Suprapubic skin (tissue), 3 donors: ENCODE results near the gene MEX3D.

Experiments
- POLR2AphosphoS5 ChIP-seq, 3 donors: sonication (generic); formaldehyde crosslinking; IDR thresholded peaks; one replicate each; pipeline ENCODE4 v1.6.1; 2017; ENCODE audit warnings: antibody characterized with exemption in 3 of 3
- TF ChIP-seq, protein P1 (sequence below), 2 donors: fragments of 200-600 bp in 1 of 2; fragments of 450-650 bp in 1 of 2; sonication (generic) in 1 of 2; IDR thresholded peaks; one replicate each; pipeline ENCODE4 v1.5.1; 2016 to 2019; ENCODE audit warnings: antibody characterized with exemption in 2 of 2, mild to moderate bottlenecking in 1 of 2, moderate library complexity in 1 of 2

DNA sequence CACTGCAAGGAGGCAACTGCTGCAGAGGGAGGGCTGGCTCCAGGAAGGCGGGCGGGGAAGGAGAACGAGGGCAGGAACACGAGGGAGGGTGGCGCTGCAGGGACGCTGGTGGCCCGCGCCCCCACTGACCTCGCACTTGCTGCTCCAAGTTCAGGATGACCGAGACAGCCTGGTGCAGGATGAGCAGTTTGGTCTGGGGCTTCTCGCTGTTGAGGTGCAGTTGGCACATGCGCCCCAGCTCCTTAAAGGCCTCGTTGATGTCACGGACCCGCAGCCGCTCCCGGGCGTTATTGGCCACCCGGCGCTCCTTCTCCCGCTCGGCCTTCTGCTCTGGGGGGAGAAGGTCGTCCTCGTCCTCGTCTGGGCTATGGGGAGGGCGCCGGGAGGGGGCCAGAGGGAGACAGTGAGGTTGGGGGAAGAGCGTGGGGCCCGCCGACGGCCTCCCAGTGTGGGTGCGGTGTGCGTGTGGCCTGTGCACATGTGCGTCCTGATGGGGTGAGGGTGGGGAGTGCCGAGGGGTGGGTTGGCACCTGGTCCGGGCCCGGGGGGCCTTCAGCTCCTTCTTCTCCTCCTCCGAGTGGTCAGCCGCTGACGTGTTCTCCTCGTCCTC is 47.1 kb upstream of the MEX3D start:
- no peak for TF ChIP-seq POLR2AphosphoS5 (IDR thresholded peaks at IDR 0.05)
- TF ChIP-seq, protein P1, sequence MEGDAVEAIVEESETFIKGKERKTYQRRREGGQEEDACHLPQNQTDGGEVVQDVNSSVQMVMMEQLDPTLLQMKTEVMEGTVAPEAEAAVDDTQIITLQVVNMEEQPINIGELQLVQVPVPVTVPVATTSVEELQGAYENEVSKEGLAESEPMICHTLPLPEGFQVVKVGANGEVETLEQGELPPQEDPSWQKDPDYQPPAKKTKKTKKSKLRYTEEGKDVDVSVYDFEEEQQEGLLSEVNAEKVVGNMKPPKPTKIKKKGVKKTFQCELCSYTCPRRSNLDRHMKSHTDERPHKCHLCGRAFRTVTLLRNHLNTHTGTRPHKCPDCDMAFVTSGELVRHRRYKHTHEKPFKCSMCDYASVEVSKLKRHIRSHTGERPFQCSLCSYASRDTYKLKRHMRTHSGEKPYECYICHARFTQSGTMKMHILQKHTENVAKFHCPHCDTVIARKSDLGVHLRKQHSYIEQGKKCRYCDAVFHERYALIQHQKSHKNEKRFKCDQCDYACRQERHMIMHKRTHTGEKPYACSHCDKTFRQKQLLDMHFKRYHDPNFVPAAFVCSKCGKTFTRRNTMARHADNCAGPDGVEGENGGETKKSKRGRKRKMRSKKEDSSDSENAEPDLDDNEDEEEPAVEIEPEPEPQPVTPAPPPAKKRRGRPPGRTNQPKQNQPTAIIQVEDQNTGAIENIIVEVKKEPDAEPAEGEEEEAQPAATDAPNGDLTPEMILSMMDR (IDR thresholded peaks at IDR 0.05), result no peak
